A673 (cell line): Measurements from ENCODE around the gene FAM222B. TPM values are rescaled to one million over a fixed set of nuclear protein-coding genes. Genes with fewer than 3 reads are reported as not detected.

Experiments
- BruUV-seq: library from RNA; stranded (reverse); fragments of 400-500 nt; replicated peaks from 2 replicates; lab custom pipeline; 2021; lab: Mats Ljungman, UMichigan
- CTCF ChIA-PET: fragments of 300-600 bp; sonication (Branson Sonifier 250); formaldehyde crosslinking; loops from one replicate; lab custom pipeline; 2022; ENCODE audit warnings: antibody characterized with exemption; lab: Charles Lee
- POLR2A ChIA-PET: fragments of 300-600 bp; sonication (Branson Sonifier 250); formaldehyde crosslinking; loops from one replicate; lab custom pipeline; 2022; ENCODE audit warnings: antibody characterized with exemption; ENCODE audit not compliant: low non-redundant PET; lab: Charles Lee
- DNase-seq: peaks from one replicate; pipeline ENCODE4 v3.0.0-alpha.2; 2015; ENCODE audit warnings: low spot score
- H3K27ac ChIP-seq: fragments of 200-600 bp; sonication (generic); 2 replicates; pipeline ENCODE4 v1.5.1; 2016; ENCODE audit warnings: mixed run types, low read depth, mild to moderate bottlenecking, mixed read lengths, antibody characterized with exemption, low read length; ENCODE audit not compliant: poor library complexity, severe bottlenecking
- H3K27me3 ChIP-seq: fragments of 200-600 bp; sonication (generic); replicated peaks from 2 replicates; pipeline ENCODE4 v1.6.1; 2017; ENCODE audit warnings: mixed run types, low read depth, mild to moderate bottlenecking, mixed read lengths, antibody characterized with exemption, low read length; ENCODE audit not compliant: insufficient read depth, poor library complexity
- H3K36me3 ChIP-seq: fragments of 200-600 bp; sonication (generic); 2 replicates; pipeline ENCODE4 v1.6.1; 2016; ENCODE audit warnings: mixed run types, mild to moderate bottlenecking, mixed read lengths, antibody characterized with exemption, low read length; ENCODE audit not compliant: insufficient read depth, poor library complexity, severe bottlenecking
- H3K4me1 ChIP-seq: fragments of 200-600 bp; sonication (generic); 2 replicates; pipeline ENCODE4 v1.6.1; 2017; ENCODE audit warnings: mixed run types, mild to moderate bottlenecking, mixed read lengths, antibody characterized with exemption, low read length; ENCODE audit not compliant: insufficient read depth, poor library complexity, severe bottlenecking
- H3K4me3 ChIP-seq: fragments of 200-600 bp; sonication (generic); 2 replicates; pipeline ENCODE4 v1.5.1; 2016; ENCODE audit warnings: low read depth, mixed run types, mild to moderate bottlenecking, mixed read lengths, low read length; ENCODE audit not compliant: poor library complexity, severe bottlenecking
- H3K9me3 ChIP-seq: fragments of 200-600 bp; sonication (generic); 2 replicates; pipeline ENCODE4 v1.6.1; 2016; ENCODE audit warnings: mixed run types, low read depth, mild to moderate bottlenecking, mixed read lengths, antibody characterized with exemption, low read length; ENCODE audit not compliant: poor library complexity, severe bottlenecking
- CTCF ChIP-seq: fragments of 300-800, 200-600 bp; sonication (generic); conservative IDR thresholded peaks from 2 replicates; pipeline ENCODE4 v1.5.1; 2017; ENCODE audit warnings: low read depth, mild to moderate bottlenecking, antibody characterized with exemption, low read length, moderate library complexity, mixed read lengths
- EZH2 ChIP-seq: fragments of 200-600 bp; sonication (generic); IDR thresholded peaks from 2 replicates; pipeline ENCODE4 v1.6.1; 2017; ENCODE audit warnings: borderline replicate concordance, low read depth, mild to moderate bottlenecking, mixed read lengths, antibody characterized with exemption, low read length; ENCODE audit not compliant: poor library complexity, severe bottlenecking
- intact Hi-C: fragments of 100-400 bp; cut with micrococcal nuclease; formaldehyde crosslinking; loops from one replicate; pipeline ENCODE4 v1.10.0; 2022; ENCODE audit not compliant: unreplicated experiment
- total RNA-seq: library from RNA; stranded (reverse); gene quantifications from 2 replicates; pipeline ENCODE4 v1.2.3, GENCODE V29; 2021

FAM222B gene
- total RNA-seq, 1 experiment from 2014 or later: 27.3 TPM

GRCh38 chr17:28777178-28777577 is 65.4 kb downstream of the FAM222B start:
- H3K36me3 ChIP-seq: peaks cover 3% of the 10 kb centered on the region
- H3K9me3 ChIP-seq: no peaks in the 10 kb centered on the region
- no peak for DNase-seq
- intact Hi-C loops: no loop called here
- H3K4me3 ChIP-seq: no peak overlapping the region
- H3K27me3 ChIP-seq: no peaks in the 10 kb centered on the region
- POLR2A ChIA-PET: no interaction called here
- CTCF ChIA-PET: interaction anchor here (0.6 kb wide), 1 partner anchor 13 kb away, joined by 8 read pairs; no protein-coding TSS in a partner anchor
- TF ChIP-seq EZH2 (no peak), CTCF (no peak)
- H3K27ac ChIP-seq: no peak overlapping the region
- peaks cover 3% of the 10 kb centered on the region for H3K4me1 ChIP-seq
- BruUV-seq: no TSS peak

- ChIA-PET CTCF (interaction anchor here (0.6 to 0.7 kb wide), 2 partner anchors 12 to 241 kb away, joined by 5 read pairs; no protein-coding TSS in a partner anchor), POLR2A (no interaction called here)
- H3K36me3 ChIP-seq: no peaks in the 10 kb centered on the region
- intact Hi-C loops: no loop called here
- no peaks in the 10 kb centered on the region for H3K27me3 ChIP-seq
- H3K4me1 ChIP-seq: peaks cover 3% of the 10 kb centered on the region
- TF ChIP-seq CTCF: no peak
- TF ChIP-seq EZH2: no peak
- H3K4me3 ChIP-seq: no peak overlapping the region
- H3K9me3 ChIP-seq: no peaks in the 10 kb centered on the region
- no peak overlapping the region for H3K27ac ChIP-seq
- DNase-seq: no peak
- BruUV-seq: no TSS peak
Measured at GRCh38 chr17:28774206-28774605, 68.4 kb downstream of the FAM222B start.

- H3K9me3 ChIP-seq: no peaks in the 10 kb centered on the region
- DNase-seq: no peak
- intact Hi-C loops: no loop called here
- peaks cover 3% of the 10 kb centered on the region for H3K4me1 ChIP-seq
- BruUV-seq: no TSS peak
- H3K36me3 ChIP-seq: no peaks in the 10 kb centered on the region
- TF ChIP-seq CTCF (no peak), EZH2 (no peak)
- H3K4me3 ChIP-seq: no peak overlapping the region
- H3K27me3 ChIP-seq: no peaks in the 10 kb centered on the region
- ChIA-PET CTCF (interaction anchor here (0.6 to 1.3 kb wide), 2 partner anchors 10 to 11 kb away, joined by 5 read pairs; no protein-coding TSS in a partner anchor), POLR2A (interaction anchor here (0.6 kb wide), 1 partner anchor 46 kb away, joined by 3 read pairs; no protein-coding TSS in a partner anchor)
- H3K27ac ChIP-seq: no peak overlapping the region
Measured at GRCh38 chr17:28773736-28774135, 68.9 kb downstream of the FAM222B start.
